D721Med (cell line): ENCODE measurements around the gene MYH10.

ENCODE experiments used
- DNase-seq: peaks from one replicate; pipeline ENCODE4 v3.0.0; 2011; ENCODE audit warnings: low spot score; ENCODE audit not compliant: insufficient read length
- FAIRE-seq: peaks from 2 replicates; lab custom pipeline; 2011; peaks lifted over from hg19 to GRCh38; lab: Jason Lieb, UNC
- TF ChIP-seq, protein P1 (sequence below): IDR thresholded peaks from 2 replicates; pipeline ENCODE4 v1.5.1; 2012; ENCODE audit warnings: mild to moderate bottlenecking, control low read depth; ENCODE audit not compliant: insufficient read depth; ENCODE audit errors: missing control alignments

Gene MYH10

GRCh38 chr17:8518850-8519249 lies 111.7 kb downstream of the MYH10 start:
- DNase-seq: no peak
- FAIRE-seq: no peak
- TF ChIP-seq, protein P1, sequence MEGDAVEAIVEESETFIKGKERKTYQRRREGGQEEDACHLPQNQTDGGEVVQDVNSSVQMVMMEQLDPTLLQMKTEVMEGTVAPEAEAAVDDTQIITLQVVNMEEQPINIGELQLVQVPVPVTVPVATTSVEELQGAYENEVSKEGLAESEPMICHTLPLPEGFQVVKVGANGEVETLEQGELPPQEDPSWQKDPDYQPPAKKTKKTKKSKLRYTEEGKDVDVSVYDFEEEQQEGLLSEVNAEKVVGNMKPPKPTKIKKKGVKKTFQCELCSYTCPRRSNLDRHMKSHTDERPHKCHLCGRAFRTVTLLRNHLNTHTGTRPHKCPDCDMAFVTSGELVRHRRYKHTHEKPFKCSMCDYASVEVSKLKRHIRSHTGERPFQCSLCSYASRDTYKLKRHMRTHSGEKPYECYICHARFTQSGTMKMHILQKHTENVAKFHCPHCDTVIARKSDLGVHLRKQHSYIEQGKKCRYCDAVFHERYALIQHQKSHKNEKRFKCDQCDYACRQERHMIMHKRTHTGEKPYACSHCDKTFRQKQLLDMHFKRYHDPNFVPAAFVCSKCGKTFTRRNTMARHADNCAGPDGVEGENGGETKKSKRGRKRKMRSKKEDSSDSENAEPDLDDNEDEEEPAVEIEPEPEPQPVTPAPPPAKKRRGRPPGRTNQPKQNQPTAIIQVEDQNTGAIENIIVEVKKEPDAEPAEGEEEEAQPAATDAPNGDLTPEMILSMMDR: no peak

DNA sequence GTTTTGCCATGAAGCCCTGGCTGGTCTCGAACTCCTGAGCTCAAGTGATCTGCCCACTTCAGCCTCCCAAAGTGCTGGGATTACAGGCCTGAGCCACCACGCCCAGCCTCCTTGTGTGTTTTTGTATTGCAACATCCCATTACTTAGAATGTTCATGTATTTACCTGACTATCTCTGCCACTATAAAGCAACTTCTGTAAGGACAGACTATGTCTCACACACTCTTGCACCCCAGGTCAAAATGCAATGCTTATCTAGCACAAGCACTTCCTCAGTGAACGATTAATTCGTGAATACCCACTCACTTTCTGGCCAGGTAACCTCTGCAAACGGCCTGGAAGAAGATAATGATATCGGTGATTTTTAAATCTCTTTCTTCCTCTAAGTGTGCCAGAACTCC lies 112.2 kb downstream of the MYH10 start:
- no peak for FAIRE-seq
- TF ChIP-seq, protein P1: no peak
- no peak for DNase-seq

- TF ChIP-seq, protein P1: no peak
- DNase-seq (no peak), FAIRE-seq (no peak)
Observed at GRCh38 chr17:8514801-8515200, 115.7 kb downstream of the MYH10 start.

- FAIRE-seq (no peak), DNase-seq (no peak)
- TF ChIP-seq, protein P1: no peak
Observed at GRCh38 chr17:8506145-8506544, 124.4 kb downstream of the MYH10 start.

DNA sequence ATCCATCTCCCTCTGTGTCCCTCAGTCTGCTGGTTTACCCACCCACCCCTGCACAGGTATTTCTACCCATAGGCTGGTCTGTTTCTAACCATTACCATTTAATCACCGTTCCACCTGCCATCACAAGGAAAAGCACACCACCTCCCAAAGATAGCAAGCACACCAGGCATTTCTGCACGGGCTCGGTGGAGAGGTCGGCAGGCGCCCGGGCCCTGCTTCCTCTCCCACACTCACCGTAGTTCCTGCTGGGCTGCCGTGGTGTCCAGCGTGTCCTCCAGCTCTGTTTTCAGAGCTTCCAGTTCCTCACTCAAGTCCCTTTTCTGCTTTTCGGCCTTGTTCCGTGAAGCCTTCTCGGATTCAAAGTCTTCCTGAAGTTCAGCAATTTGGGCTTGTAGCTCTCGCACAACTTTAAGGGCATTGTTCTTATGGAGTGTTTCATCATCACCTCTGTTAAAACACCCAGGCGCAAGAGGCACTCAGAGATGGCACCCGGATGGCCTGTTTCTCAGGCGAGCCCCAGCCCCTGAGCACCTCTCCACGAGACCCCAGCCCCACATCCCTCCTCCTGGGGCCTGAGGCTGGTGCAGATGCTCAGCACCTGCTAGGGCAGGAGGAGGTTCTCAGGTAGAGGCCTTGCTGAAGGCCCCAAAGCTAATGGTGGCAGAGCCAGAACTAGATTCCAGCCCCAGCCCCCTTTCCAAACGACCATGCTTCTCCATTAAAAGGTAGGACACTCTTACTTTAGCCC lies 125.9 kb downstream of the MYH10 start:
- DNase-seq: no peak
- no peak for FAIRE-seq
- TF ChIP-seq, protein P1: no peak

DNA sequence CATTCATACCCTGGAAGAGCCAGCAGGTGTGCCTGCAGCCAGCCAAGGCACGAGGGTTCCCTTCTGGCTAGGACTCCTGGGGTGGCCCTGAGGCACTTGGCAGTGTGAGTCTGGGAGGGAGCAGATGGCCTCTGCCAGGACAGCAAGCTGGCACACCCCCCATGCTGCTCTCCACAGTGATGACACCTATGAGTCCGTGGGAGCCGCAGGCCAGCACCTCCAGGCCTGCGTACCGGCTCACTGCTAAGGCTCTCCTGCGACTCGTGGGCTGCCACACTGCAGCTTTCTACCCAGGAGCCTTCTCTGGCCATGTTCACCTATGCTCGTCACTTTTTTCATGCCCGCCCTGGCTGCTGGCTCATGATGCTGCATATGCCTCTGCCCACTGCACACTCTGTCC lies 126.7 kb downstream of the MYH10 start:
- DNase-seq: no peak

DNA sequence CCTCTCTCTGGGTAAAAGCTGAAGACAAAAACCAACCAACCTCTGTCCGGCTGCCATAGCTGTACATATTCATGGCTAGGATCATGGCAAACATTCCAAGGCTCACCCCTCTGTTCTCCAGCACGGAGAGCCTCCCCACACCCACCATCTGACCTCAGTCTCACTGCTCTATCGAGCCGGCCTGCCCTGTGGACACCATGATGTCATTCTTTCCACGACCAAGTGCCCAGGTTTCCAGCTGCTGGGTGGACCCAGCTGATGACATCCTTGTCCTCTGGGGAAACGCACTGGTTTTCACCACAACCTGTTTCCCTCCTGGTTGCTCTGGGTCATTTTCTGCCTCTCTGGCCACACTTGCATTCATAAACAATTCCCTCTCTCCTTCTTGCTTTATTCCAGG lies 127.2 kb downstream of the MYH10 start:
- FAIRE-seq (no peak), DNase-seq (no peak)
- TF ChIP-seq, protein P1: no peak

More for the DNA sequence above, 126.7 kb downstream of the MYH10 start:
- no peak for FAIRE-seq
- TF ChIP-seq, protein P1: no peak
